LNCAP (cell line): ENCODE measurements around the gene FLT3.

ENCODE experiments used
- CTCF ChIP-seq: fragments of 450-650 bp; IDR thresholded peaks from 2 replicates; pipeline ENCODE4 v1.5.1; 2017; ENCODE audit warnings: mild to moderate bottlenecking

The FLT3 gene

DNA sequence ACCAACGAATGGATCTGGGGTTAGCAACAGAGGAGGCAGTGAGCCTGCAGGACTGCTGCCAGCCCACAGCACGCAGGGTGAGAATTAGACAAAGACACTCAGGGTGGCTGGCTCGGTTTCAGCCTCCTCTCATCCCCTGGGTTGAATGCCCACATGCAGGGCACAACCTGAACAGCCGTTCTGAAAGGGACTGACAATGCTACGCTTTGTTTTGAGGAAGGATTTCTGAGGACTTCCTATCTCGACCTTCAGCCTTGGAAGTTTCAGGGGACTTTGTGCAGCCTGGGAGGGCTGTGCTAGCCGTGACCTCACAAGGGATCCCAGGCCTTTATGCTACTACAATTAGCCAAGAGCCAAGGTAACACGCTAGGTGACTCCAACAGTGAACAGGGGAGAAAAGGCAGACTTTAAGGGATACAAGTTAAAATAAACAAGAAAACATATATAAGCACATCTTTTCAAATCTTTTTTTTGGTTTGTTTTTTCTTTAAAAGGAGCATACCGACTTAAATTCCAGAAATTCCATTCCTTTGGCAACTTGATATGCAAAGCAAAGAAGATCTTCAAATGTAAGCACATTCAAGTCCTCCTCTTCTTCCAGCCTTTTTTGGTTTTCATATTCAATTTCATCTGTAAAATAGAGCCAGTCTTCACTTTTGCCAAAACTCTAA lies 77.4 kb downstream of the FLT3 start:
- no peak for TF ChIP-seq CTCF

DNA sequence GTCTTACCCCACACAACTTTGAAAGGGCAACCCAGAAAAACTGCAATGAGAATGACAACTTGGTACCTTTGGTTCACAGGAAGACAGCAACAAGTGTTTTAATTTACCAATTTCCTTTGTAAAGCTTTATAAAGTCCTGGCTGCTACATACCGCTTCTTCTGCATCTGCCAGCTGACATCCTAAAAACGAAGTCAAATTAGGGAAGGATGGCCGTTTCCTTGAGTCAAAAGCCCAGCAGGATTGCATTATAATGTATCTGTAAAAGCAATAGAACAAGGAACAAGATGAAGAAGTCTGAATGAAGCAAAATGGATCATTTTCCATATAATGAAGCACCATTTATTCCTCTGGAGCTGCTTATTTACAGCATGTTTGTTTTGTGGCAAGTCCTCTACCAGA lies 86.1 kb downstream of the FLT3 start:
- TF ChIP-seq CTCF, result no peak

DNA sequence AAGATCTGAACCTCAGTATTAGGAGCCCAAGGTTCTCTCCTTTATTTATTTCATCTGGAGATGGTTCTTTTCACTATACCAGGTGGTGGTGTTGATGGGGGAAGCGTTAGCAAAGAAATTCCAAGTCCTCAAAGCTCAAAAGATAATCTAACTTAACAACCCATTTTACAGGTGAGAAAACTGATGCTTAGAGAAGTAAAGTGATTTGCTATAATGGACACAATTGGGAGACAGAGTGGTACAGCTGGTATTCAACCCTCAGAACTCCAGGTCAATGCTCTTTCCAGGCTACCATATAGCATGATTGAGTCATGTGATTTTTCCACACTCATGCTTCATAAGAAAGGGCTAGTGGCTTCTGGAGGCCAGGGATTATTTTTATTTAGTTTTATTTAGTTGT lies 86.9 kb downstream of the FLT3 start:
- TF ChIP-seq CTCF, result no peak

GRCh38 chr13:28012896-28013295 lies 87.5 kb downstream of the FLT3 start:
- TF ChIP-seq CTCF, result no peak

GRCh38 chr13:28012383-28012782 lies 88.0 kb downstream of the FLT3 start:
- no peak for TF ChIP-seq CTCF

GRCh38 chr13:28010046-28010445 lies 90.3 kb downstream of the FLT3 start:
- TF ChIP-seq CTCF, result no peak

GRCh38 chr13:28002886-28003698 lies 97.3 kb downstream of the FLT3 start:
- TF ChIP-seq CTCF, result no peak
